GM21390 (cell line): ENCODE measurements around the gene RNF38.
"Not testable (repeated sequence)": the region's sequence is repeated elsewhere in the genome, so short reads cannot be mapped to it uniquely, and the experiment has no call there.

Experiments
- ATAC-seq: cut with Tn5 transposase; IDR thresholded peaks from one replicate; pipeline ENCODE4 v1.9.1; 2021; ENCODE audit not compliant: unreplicated experiment

RNF38 gene

GRCh38 chr9:36297798-36298197 lies 102.3 kb downstream of the RNF38 start:
- ATAC-seq, result no peak

GRCh38 chr9:36294996-36295395 lies 105.1 kb downstream of the RNF38 start:
- ATAC-seq, result not testable (repeated sequence)

- no peak for ATAC-seq
These were observed 106.2 kb downstream of the RNF38 start for GRCh38 chr9:36293918-36294317.

GRCh38 chr9:36293171-36293570 lies 106.9 kb downstream of the RNF38 start:
- no peak for ATAC-seq

GRCh38 chr9:36292641-36293040 lies 107.4 kb downstream of the RNF38 start:
- ATAC-seq, result no peak

- no peak for ATAC-seq
These were observed 109.1 kb downstream of the RNF38 start for GRCh38 chr9:36290996-36291395.

- ATAC-seq, result no peak
These were observed 110.1 kb downstream of the RNF38 start for GRCh38 chr9:36289836-36290435.

- ATAC-seq, result no peak
These were observed 112.0 kb downstream of the RNF38 start for GRCh38 chr9:36288070-36288469.
